ENCODE results near the gene PES1. TPM values are rescaled to one million over a fixed set of nuclear protein-coding genes. Genes with fewer than 3 reads are reported as not detected.

PES1 gene
- total and polyA plus RNA-seq, 2 donors (not counting 3 experiments of a cell fraction or from before 2014, with no cell fraction given) = 110 to 135 TPM

GRCh38 chr22:30526656-30527055, 65.1 kb downstream of the PES1 start:
- H3K4me1 ChIP-seq (ENCODE audit: control insufficient read depth, extremely low read depth, insufficient read depth, low read length) = no peaks in the 10 kb centered on the region
- H3K9me1 ChIP-seq (replicated peaks; ENCODE audit: control insufficient read depth, extremely low read depth, insufficient read depth, low read length) = no peaks in the 10 kb centered on the region
- FAIRE-seq (no peak), DNase-seq (ENCODE audit: low read depth, low spot score) (no peak)
- H3K4me3 ChIP-seq (replicated peaks in 1 of 3; ENCODE audit: insufficient read depth in 1 of 3, low read depth in 1 of 3, low read length in 3 of 3) = no peak overlapping the region
- no peak overlapping the region for H3K4me2 ChIP-seq (ENCODE audit: insufficient read depth, low read length)
- no peaks in the 10 kb centered on the region for H3K9me3 ChIP-seq (replicated peaks; ENCODE audit: control insufficient read depth, insufficient read depth, low read length)
- POLR2A ChIA-PET = no interaction called here
- H3K27ac ChIP-seq (ENCODE audit: insufficient read depth, low read depth, low read length) = no peak overlapping the region
- no peak overlapping the region for H3K9ac ChIP-seq (replicated peaks; ENCODE audit: extremely low read depth, insufficient read depth, low read length)
- peaks cover 2 to 9% of the 10 kb centered on the region in 2 experiments for H3K27me3 ChIP-seq (ENCODE audit: control insufficient read depth in 2 of 2, insufficient read depth in 2 of 2, low read length in 2 of 2)
- no peaks in the 10 kb centered on the region for H4K20me1 ChIP-seq (replicated peaks; ENCODE audit: control insufficient read depth, extremely low read depth, insufficient read depth, low read length)
- H3K79me2 ChIP-seq (ENCODE audit: control insufficient read depth, insufficient read depth, low read length) = no peaks in the 10 kb centered on the region
- no TSS peak for BruUV-seq (replicated peaks)
- H3K36me3 ChIP-seq (ENCODE audit: control insufficient read depth in 2 of 2, extremely low read depth in 1 of 2, insufficient read depth in 2 of 2, low read length in 2 of 2) = no peaks in the 10 kb centered on the region
- dilution Hi-C loops (cut with MboI; ENCODE audit: extremely low pct_ligation_motif_present, low sequenced_read_pairs) (no loop called here), intact Hi-C loops (cut with micrococcal nuclease) (no loop called here)
- TF ChIP-seq POLR2A (IDR thresholded peaks at IDR 0.05; ENCODE audit: low read depth, low read length) (no peak), CTCF (IDR thresholded peaks at IDR 0.05; ENCODE audit: extremely low read depth in 1 of 2, insufficient read depth in 1 of 2, low read depth in 1 of 2, low read length in 2 of 2) (no peak), MAX (IDR thresholded peaks at IDR 0.05; ENCODE audit: insufficient read depth, insufficient read length) (no peak)
- no peak overlapping the region for H2AFZ ChIP-seq (ENCODE audit: low read depth, low read length)
- CTCF ChIA-PET = no interaction called here

Other genes with a start within 250 kb of the PES1 start
- 173 and 187 TPM in 2 replicates for gene SF3A1, start 235.0 kb downstream of the PES1 start, total RNA-seq
- gene SF3A1, start 235.0 kb downstream of the PES1 start, polyA plus RNA-seq = 23.1 and 60.2 TPM in 2 replicates
- 1.7 and 2.1 TPM in 2 replicates for gene CCDC157, start 234.9 kb downstream of the PES1 start, total RNA-seq
- 3.1 and 3.7 TPM in 2 replicates for gene CCDC157, start 234.9 kb downstream of the PES1 start, polyA plus RNA-seq
- gene RNF215, start 204.5 kb downstream of the PES1 start, total RNA-seq = 24.4 and 26.9 TPM in 2 replicates
- 16.7 and 21.7 TPM in 2 replicates for gene RNF215, start 204.5 kb downstream of the PES1 start, polyA plus RNA-seq
- gene SEC14L2, start 194.9 kb downstream of the PES1 start, total RNA-seq = 22.7 and 28.8 TPM in 2 replicates
- 22.5 and 24.0 TPM in 2 replicates for gene SEC14L2, start 194.9 kb downstream of the PES1 start, polyA plus RNA-seq
- gene MTFP1, start 166.1 kb downstream of the PES1 start, total RNA-seq = 30.3 and 33.9 TPM in 2 replicates
- 41.9 and 55.4 TPM in 2 replicates for gene MTFP1, start 166.1 kb downstream of the PES1 start, polyA plus RNA-seq
- gene SEC14L3, start 119.9 kb downstream of the PES1 start, total RNA-seq = not detected in 2 replicates
- not detected in 2 replicates for gene SEC14L3, start 119.9 kb downstream of the PES1 start, polyA plus RNA-seq
- gene SEC14L4, start 86.2 kb downstream of the PES1 start, total RNA-seq = not detected in 2 replicates
- not detected in 2 replicates for gene SEC14L4, start 86.2 kb downstream of the PES1 start, polyA plus RNA-seq
- gene SEC14L6, start 45.2 kb downstream of the PES1 start, total RNA-seq = 0.15 TPM in 1 of 2 replicates, not detected in the other
- 0.04 and 0.11 TPM in 2 replicates for gene SEC14L6, start 45.2 kb downstream of the PES1 start, polyA plus RNA-seq
- gene GAL3ST1, start 17.2 kb downstream of the PES1 start, total RNA-seq = not detected in 2 replicates
- 0.06 TPM in 1 of 2 replicates, not detected in the other for gene GAL3ST1, start 17.2 kb downstream of the PES1 start, polyA plus RNA-seq
- gene TCN2, start 15.3 kb upstream of the PES1 start, total RNA-seq = 62.3 and 80.6 TPM in 2 replicates
- gene TCN2, start 15.3 kb upstream of the PES1 start, polyA plus RNA-seq = 188 and 199 TPM in 2 replicates
- gene SLC35E4, start 43.9 kb upstream of the PES1 start, total RNA-seq = 15.3 TPM in 2 replicates
- gene SLC35E4, start 43.9 kb upstream of the PES1 start, polyA plus RNA-seq = 10.7 and 14.8 TPM in 2 replicates
- 17.5 and 18.3 TPM in 2 replicates for gene DUSP18, start 76.0 kb upstream of the PES1 start, total RNA-seq
- 30.1 and 32.9 TPM in 2 replicates for gene DUSP18, start 76.0 kb upstream of the PES1 start, polyA plus RNA-seq
- gene OSBP2, start 103.0 kb upstream of the PES1 start, total RNA-seq = 6.5 and 7.5 TPM in 2 replicates
- gene OSBP2, start 103.0 kb upstream of the PES1 start, polyA plus RNA-seq = 4.1 and 4.3 TPM in 2 replicates

All from endothelial cell of umbilical vein (primary cell).